ENCODE data around the gene NAALADL2. TPM values are rescaled to one million over a fixed set of nuclear protein-coding genes. Genes with fewer than 3 reads are reported as not detected.

NAALADL2 gene
- total and polyA plus RNA-seq, 4 donors: 0.28 to 4.6 (median 3.1) TPM

DNA sequence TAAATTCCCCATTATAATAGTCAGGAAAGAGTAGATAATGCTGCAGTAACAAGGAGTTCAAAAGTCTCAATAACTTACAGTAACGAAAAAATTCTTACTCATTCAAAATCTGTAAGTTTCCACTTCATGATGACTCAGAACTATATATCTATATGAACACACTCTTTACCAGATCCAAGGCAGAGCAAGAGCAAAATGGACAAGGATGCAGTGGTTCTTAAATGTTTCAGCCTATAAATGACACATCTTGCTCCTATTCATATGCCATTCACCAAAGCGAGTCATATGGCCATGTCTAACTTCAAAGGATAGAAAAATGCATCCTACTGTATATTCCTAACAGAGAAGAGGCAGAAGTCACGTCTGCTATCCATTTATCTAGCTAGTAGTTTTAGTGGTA lies 787.7 kb downstream of the NAALADL2 start:
- TF ChIP-seq, protein P1, sequence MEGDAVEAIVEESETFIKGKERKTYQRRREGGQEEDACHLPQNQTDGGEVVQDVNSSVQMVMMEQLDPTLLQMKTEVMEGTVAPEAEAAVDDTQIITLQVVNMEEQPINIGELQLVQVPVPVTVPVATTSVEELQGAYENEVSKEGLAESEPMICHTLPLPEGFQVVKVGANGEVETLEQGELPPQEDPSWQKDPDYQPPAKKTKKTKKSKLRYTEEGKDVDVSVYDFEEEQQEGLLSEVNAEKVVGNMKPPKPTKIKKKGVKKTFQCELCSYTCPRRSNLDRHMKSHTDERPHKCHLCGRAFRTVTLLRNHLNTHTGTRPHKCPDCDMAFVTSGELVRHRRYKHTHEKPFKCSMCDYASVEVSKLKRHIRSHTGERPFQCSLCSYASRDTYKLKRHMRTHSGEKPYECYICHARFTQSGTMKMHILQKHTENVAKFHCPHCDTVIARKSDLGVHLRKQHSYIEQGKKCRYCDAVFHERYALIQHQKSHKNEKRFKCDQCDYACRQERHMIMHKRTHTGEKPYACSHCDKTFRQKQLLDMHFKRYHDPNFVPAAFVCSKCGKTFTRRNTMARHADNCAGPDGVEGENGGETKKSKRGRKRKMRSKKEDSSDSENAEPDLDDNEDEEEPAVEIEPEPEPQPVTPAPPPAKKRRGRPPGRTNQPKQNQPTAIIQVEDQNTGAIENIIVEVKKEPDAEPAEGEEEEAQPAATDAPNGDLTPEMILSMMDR (IDR thresholded peaks at IDR 0.05; ENCODE audit: low read depth, low read length, missing input control): no peak
- TF ChIP-seq, protein P2, sequence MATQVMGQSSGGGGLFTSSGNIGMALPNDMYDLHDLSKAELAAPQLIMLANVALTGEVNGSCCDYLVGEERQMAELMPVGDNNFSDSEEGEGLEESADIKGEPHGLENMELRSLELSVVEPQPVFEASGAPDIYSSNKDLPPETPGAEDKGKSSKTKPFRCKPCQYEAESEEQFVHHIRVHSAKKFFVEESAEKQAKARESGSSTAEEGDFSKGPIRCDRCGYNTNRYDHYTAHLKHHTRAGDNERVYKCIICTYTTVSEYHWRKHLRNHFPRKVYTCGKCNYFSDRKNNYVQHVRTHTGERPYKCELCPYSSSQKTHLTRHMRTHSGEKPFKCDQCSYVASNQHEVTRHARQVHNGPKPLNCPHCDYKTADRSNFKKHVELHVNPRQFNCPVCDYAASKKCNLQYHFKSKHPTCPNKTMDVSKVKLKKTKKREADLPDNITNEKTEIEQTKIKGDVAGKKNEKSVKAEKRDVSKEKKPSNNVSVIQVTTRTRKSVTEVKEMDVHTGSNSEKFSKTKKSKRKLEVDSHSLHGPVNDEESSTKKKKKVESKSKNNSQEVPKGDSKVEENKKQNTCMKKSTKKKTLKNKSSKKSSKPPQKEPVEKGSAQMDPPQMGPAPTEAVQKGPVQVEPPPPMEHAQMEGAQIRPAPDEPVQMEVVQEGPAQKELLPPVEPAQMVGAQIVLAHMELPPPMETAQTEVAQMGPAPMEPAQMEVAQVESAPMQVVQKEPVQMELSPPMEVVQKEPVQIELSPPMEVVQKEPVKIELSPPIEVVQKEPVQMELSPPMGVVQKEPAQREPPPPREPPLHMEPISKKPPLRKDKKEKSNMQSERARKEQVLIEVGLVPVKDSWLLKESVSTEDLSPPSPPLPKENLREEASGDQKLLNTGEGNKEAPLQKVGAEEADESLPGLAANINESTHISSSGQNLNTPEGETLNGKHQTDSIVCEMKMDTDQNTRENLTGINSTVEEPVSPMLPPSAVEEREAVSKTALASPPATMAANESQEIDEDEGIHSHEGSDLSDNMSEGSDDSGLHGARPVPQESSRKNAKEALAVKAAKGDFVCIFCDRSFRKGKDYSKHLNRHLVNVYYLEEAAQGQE (IDR thresholded peaks at IDR 0.05): no peak
- TF ChIP-seq SP1 (IDR thresholded peaks at IDR 0.05) (no peak), ATF3 (IDR thresholded peaks at IDR 0.05) (no peak), NR2F2 (IDR thresholded peaks at IDR 0.05) (no peak), YY1 (IDR thresholded peaks at IDR 0.05) (no peak), RXRA (IDR thresholded peaks at IDR 0.05) (no peak), TAF1 (conservative IDR thresholded peaks at IDR 0.05) (no peak)
- 92% methylated on average over 3 of the region's 3 CpGs for WGBS
- no peak for DNase-seq (ENCODE audit: low spot score)

DNA sequence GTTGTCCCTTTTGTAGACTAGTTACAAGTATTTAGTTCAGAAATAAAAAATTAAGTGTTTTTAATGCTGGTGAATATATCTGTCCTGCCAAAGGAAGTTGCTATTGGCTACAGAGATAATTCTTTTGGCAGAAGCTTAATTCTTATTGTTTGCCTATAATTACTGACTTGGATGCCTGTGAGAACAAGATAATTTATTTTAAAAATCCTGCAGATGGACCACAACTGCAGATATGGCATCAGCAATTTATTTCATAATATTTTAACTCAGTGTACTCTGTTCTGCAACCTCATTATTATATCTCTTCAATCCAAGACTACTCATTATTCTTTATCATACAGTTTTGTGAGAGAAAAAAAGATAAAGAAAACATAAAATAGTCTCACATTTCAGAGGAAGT lies 789.8 kb downstream of the NAALADL2 start:
- H3K27me3 ChIP-seq (ENCODE audit: control insufficient read depth in 4 of 4, insufficient read depth in 4 of 4, low read length in 3 of 4): no peaks in the 10 kb centered on the region
- H3K9ac ChIP-seq (ENCODE audit: low read depth in 1 of 2, low read length in 2 of 2): no peak overlapping the region
- TF ChIP-seq YY1 (IDR thresholded peaks at IDR 0.05): no peak
- no peak for TF ChIP-seq MAX (IDR thresholded peaks at IDR 0.05)
- TF ChIP-seq HNF4A (conservative IDR thresholded peaks at IDR 0.05): no peak
- no peak for TF ChIP-seq NR2F2 (IDR thresholded peaks at IDR 0.05)
- TF ChIP-seq RAD21 (IDR thresholded peaks at IDR 0.05): no peak
- no peak for TF ChIP-seq HNF4G (IDR thresholded peaks at IDR 0.05)
- no peak for TF ChIP-seq EGR1 (IDR thresholded peaks at IDR 0.05; ENCODE audit: low read depth in 2 of 2)
- no peak for TF ChIP-seq FOXA1 (IDR thresholded peaks at IDR 0.05)
- TF ChIP-seq, protein P3, sequence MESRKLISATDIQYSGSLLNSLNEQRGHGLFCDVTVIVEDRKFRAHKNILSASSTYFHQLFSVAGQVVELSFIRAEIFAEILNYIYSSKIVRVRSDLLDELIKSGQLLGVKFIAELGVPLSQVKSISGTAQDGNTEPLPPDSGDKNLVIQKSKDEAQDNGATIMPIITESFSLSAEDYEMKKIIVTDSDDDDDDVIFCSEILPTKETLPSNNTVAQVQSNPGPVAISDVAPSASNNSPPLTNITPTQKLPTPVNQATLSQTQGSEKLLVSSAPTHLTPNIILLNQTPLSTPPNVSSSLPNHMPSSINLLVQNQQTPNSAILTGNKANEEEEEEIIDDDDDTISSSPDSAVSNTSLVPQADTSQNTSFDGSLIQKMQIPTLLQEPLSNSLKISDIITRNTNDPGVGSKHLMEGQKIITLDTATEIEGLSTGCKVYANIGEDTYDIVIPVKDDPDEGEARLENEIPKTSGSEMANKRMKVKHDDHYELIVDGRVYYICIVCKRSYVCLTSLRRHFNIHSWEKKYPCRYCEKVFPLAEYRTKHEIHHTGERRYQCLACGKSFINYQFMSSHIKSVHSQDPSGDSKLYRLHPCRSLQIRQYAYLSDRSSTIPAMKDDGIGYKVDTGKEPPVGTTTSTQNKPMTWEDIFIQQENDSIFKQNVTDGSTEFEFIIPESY (IDR thresholded peaks at IDR 0.05): no peak
- no peak for TF ChIP-seq SP1 (IDR thresholded peaks at IDR 0.05)
- H3K27ac ChIP-seq (ENCODE audit: low read depth in 1 of 2, low read length in 2 of 2): no peak overlapping the region
- no peaks in the 10 kb centered on the region for H3K4me1 ChIP-seq (ENCODE audit: control insufficient read depth in 4 of 4, insufficient read depth in 4 of 4, low read length in 3 of 4)
- DNase-seq (ENCODE audit: low spot score): no peak
- H3K9me3 ChIP-seq (ENCODE audit: control insufficient read depth in 4 of 4, low read length in 3 of 4): no peaks in the 10 kb centered on the region
- H3K4me3 ChIP-seq (ENCODE audit: low read depth in 1 of 3, low read length in 3 of 3): no peak overlapping the region
- no peaks in the 10 kb centered on the region for H3K36me3 ChIP-seq (ENCODE audit: control insufficient read depth in 4 of 4, insufficient read depth in 3 of 4, low read depth in 1 of 4, low read length in 3 of 4)

More for the DNA sequence above, 787.7 kb downstream of the NAALADL2 start:
- Histone ChIP-seq H3K4me1 (ENCODE audit: control insufficient read depth in 4 of 4, insufficient read depth in 4 of 4, low read length in 3 of 4) (no peaks in the 10 kb centered on the region), H3K9me3 (ENCODE audit: control insufficient read depth in 4 of 4, low read length in 3 of 4) (no peaks in the 10 kb centered on the region), H3K27me3 (ENCODE audit: control insufficient read depth in 4 of 4, insufficient read depth in 4 of 4, low read length in 3 of 4) (no peaks in the 10 kb centered on the region), H3K9ac (ENCODE audit: low read depth in 1 of 2, low read length in 2 of 2) (no peak overlapping the region), H3K4me3 (ENCODE audit: low read depth in 1 of 3, low read length in 3 of 3) (no peak overlapping the region), H3K36me3 (ENCODE audit: control insufficient read depth in 4 of 4, insufficient read depth in 3 of 4, low read depth in 1 of 4, low read length in 3 of 4) (no peaks in the 10 kb centered on the region), H3K27ac (ENCODE audit: low read depth in 1 of 2, low read length in 2 of 2) (no peak overlapping the region)

Measured in liver (tissue), 9 donors.